PC-3 (cell line): Measurements from ENCODE around the gene DIAPH1. TPM values are rescaled to one million over a fixed set of nuclear protein-coding genes. Genes with fewer than 3 reads are reported as not detected.
A peak's percentile ranks its signal among the peaks of the same experiment; 100 is the strongest.

ENCODE experiments used
- ATAC-seq: fragments of 200-7000 bp; cut with Tn5 transposase; 2 replicates; pipeline ENCODE4 v1.9.1; 2020; ENCODE audit warnings: mild to moderate bottlenecking, moderate library complexity
- BruUV-seq: library from RNA; stranded (reverse); fragments of 400-500 nt; replicated peaks from 2 replicates; lab custom pipeline; 2021; lab: Mats Ljungman, UMichigan
- CTCF ChIA-PET: fragments of 300-600 bp; sonication (Branson Sonifier 250); formaldehyde crosslinking; loops from one replicate; lab custom pipeline; 2022; ENCODE audit warnings: antibody characterized with exemption; lab: Charles Lee
- POLR2A ChIA-PET: fragments of 300-600 bp; sonication (Branson Sonifier 250); formaldehyde crosslinking; loops from one replicate; lab custom pipeline; 2022; ENCODE audit warnings: antibody characterized with exemption; ENCODE audit not compliant: unreplicated experiment; lab: Charles Lee
- DNase-seq: peaks from one replicate; pipeline ENCODE4 v3.0.0-alpha.2; 2015
- H2AFZ ChIP-seq: fragments of 300-600 bp; sonication (generic); 2 replicates; pipeline ENCODE4 v1.6.0; 2016; ENCODE audit warnings: antibody characterized with exemption, low read length
- H3F3A ChIP-seq: fragments of 300-600 bp; sonication (generic); one replicate; pipeline ENCODE4 v1.6.0; 2017; ENCODE audit warnings: antibody characterized with exemption, low read length, control low read depth, mild to moderate bottlenecking; ENCODE audit not compliant: unreplicated experiment
- H3K27ac ChIP-seq: fragments of 300-600 bp; sonication (generic); 2 replicates; pipeline ENCODE4 v1.5.1; 2016; ENCODE audit warnings: mild to moderate bottlenecking, low read length
- H3K27me3 ChIP-seq: fragments of 300-600 bp; sonication (generic); 2 replicates; pipeline ENCODE4 v1.6.1; 2016; ENCODE audit warnings: low read length, mixed read lengths
- H3K36me3 ChIP-seq: fragments of 300-600 bp; sonication (generic); 2 replicates; pipeline ENCODE4 v1.6.1; 2016; ENCODE audit warnings: low read depth, mixed run types, low read length, mixed read lengths
- H3K4me1 ChIP-seq: fragments of 300-600 bp; sonication (generic); 2 replicates; pipeline ENCODE4 v1.5.1; 2016; ENCODE audit warnings: low read length; ENCODE audit not compliant: insufficient read depth
- H3K4me2 ChIP-seq: fragments of 300-600 bp; sonication (generic); 2 replicates; pipeline ENCODE4 v1.6.0; 2016; ENCODE audit warnings: low read length
- H3K4me3 ChIP-seq: fragments of 300-600 bp; sonication (generic); 2 replicates; pipeline ENCODE4 v1.5.1; 2016; ENCODE audit warnings: mild to moderate bottlenecking, low read length, mixed read lengths
- H3K79me2 ChIP-seq: fragments of 300-600 bp; sonication (generic); 2 replicates; pipeline ENCODE4 v1.6.1; 2017; ENCODE audit warnings: low read length, mixed read lengths
- H3K9ac ChIP-seq: fragments of 300-600 bp; sonication (generic); 2 replicates; pipeline ENCODE4 v1.6.0; 2016; ENCODE audit warnings: mild to moderate bottlenecking, low read length
- H3K9me2 ChIP-seq: fragments of 300-600 bp; sonication (generic); replicated peaks from 2 replicates; pipeline ENCODE4 v1.6.1; 2016; ENCODE audit warnings: mixed run types, low read length, mixed read lengths
- H3K9me3 ChIP-seq: fragments of 300-600 bp; sonication (generic); 2 replicates; pipeline ENCODE4 v1.6.1; 2016; ENCODE audit warnings: low read length, mixed read lengths
- H4K20me1 ChIP-seq: fragments of 300-600 bp; sonication (generic); 2 replicates; pipeline ENCODE4 v1.6.1; 2016; ENCODE audit warnings: low read length, mixed read lengths
- EZH2 ChIP-seq: fragments of 300-600 bp; sonication (generic); IDR thresholded peaks from one replicate; pipeline ENCODE4 v1.6.1; 2017; ENCODE audit warnings: antibody characterized with exemption, mild to moderate bottlenecking, low read length; ENCODE audit not compliant: unreplicated experiment
- EZH2phosphoT487 ChIP-seq: fragments of 300-600 bp; sonication (generic); IDR thresholded peaks from 2 replicates; pipeline ENCODE4 v1.6.1; 2018; ENCODE audit warnings: mild to moderate bottlenecking, antibody characterized with exemption, low read length, borderline replicate concordance
- intact Hi-C: fragments of 100-400 bp; cut with micrococcal nuclease; formaldehyde crosslinking; loops from 2 replicates; pipeline ENCODE4 v1.9.0; 2023
- total RNA-seq: library from RNA; depleted of rRNA; stranded (reverse); fragments of >200 nt; gene quantifications from 2 replicates; pipeline ENCODE4 v1.2.3, GENCODE V29; 2014
- TF ChIP-seq, protein P1 (sequence below): fragments of 300-600 bp; sonication (generic); conservative IDR thresholded peaks from 2 replicates; pipeline ENCODE4 v1.5.1; 2017; ENCODE audit warnings: antibody characterized with exemption, low read depth, mild to moderate bottlenecking, low read length

The DIAPH1 gene
- total RNA-seq, 1 experiment from 2014 or later = 51.9 TPM

DNA sequence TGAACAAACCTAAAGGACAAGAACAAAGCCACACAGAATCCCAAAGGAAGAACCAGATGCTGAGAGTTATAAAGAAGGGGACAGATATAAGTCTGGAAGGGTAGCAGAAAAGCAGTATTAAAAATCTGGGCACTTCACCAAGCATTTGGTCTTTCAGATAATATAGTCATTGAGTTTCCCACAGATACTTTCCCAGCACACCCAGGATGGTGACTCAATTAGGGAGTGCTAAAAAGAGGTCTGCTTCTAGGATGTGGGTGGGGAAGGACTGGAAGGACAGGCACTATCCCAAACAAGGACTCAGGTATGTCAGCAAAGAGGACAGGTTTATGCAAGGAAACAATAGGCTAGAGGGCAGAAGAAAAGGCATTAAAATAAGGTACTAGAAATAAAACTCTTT is 59.3 kb downstream of the DIAPH1 start:
- H3K27ac ChIP-seq = peak overlapping the region; percentile 98
- POLR2A ChIA-PET = no interaction called here
- intact Hi-C loops = no loop called here

DNA sequence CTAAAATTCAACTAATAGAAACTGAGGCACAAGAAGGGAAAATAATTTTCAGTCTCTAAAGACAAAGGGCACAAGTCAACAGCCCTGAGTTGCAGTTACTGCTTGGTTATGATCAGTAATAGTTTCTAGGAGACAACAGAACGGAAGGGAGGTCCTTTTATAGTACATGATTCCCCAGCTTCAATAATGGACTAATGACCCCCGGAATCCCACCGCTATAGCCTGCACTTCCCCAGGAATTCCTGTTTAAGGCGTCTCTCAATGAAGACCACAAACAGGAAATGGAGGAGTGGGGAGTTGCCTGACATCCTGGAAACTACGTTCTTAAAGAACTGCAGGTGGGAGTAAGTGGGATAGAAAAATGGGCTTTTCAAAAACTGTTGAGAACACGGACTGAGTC is 60.6 kb downstream of the DIAPH1 start:
- intact Hi-C loops = no loop called here
- TSS peak; percentile 66 for BruUV-seq
- DNase-seq = no peak

More for the DNA sequence above, 59.3 kb downstream of the DIAPH1 start:
- no peak overlapping the region for H2AFZ ChIP-seq
- no peaks in the 10 kb centered on the region for H3K9me3 ChIP-seq
- H3K79me2 ChIP-seq = peaks cover 8% of the 10 kb centered on the region; the same call in 1 of the 2 replicates
- H4K20me1 ChIP-seq = no peaks in the 10 kb centered on the region
- TF ChIP-seq EZH2 = no peak
- TF ChIP-seq, protein P1, sequence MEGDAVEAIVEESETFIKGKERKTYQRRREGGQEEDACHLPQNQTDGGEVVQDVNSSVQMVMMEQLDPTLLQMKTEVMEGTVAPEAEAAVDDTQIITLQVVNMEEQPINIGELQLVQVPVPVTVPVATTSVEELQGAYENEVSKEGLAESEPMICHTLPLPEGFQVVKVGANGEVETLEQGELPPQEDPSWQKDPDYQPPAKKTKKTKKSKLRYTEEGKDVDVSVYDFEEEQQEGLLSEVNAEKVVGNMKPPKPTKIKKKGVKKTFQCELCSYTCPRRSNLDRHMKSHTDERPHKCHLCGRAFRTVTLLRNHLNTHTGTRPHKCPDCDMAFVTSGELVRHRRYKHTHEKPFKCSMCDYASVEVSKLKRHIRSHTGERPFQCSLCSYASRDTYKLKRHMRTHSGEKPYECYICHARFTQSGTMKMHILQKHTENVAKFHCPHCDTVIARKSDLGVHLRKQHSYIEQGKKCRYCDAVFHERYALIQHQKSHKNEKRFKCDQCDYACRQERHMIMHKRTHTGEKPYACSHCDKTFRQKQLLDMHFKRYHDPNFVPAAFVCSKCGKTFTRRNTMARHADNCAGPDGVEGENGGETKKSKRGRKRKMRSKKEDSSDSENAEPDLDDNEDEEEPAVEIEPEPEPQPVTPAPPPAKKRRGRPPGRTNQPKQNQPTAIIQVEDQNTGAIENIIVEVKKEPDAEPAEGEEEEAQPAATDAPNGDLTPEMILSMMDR = no peak
- no peak for TF ChIP-seq EZH2phosphoT487
- H3K36me3 ChIP-seq = peaks cover 45% of the 10 kb centered on the region
- H3K27me3 ChIP-seq = no peaks in the 10 kb centered on the region
- H3K9ac ChIP-seq = peak overlapping the region; percentile 84
- H3F3A ChIP-seq = peaks cover 3% of the 10 kb centered on the region
- peak overlapping the region; percentile 55 for H3K4me2 ChIP-seq
- H3K4me3 ChIP-seq = no peak overlapping the region
- H3K4me1 ChIP-seq = peaks cover 39% of the 10 kb centered on the region
- H3K9me2 ChIP-seq = no peaks in the 10 kb centered on the region
- DNase-seq = peak; percentile 57
- peak; percentile 58 for ATAC-seq
- CTCF ChIA-PET = no interaction called here
- BruUV-seq = no TSS peak

More for the DNA sequence above, 60.6 kb downstream of the DIAPH1 start:
- ChIA-PET POLR2A (no interaction called here), CTCF (interaction anchor here (0.9 to 1.3 kb wide), 3 partner anchors 194 to 464 kb away, joined by 3 to 9 read pairs (median 8); partner anchors contain the start of genes PCDHB2, PCDHGA1 and PCDHGA5)
- Histone ChIP-seq H4K20me1 (no peaks in the 10 kb centered on the region), H3K9ac (peak overlapping the region; percentile 74), H2AFZ (no peak overlapping the region), H3K27me3 (no peaks in the 10 kb centered on the region), H3K36me3 (peaks cover 31% of the 10 kb centered on the region), H3K79me2 (0 out of 2 replicates have a peak, but pooled peaks cover 4% of the 10 kb centered on the region), H3K4me1 (peaks cover 36% of the 10 kb centered on the region), H3K4me3 (peak overlapping the region; percentile 38), H3K4me2 (peak overlapping the region; percentile 63), H3K27ac (peak overlapping the region; percentile 98), H3F3A (no peaks in the 10 kb centered on the region), H3K9me2 (no peaks in the 10 kb centered on the region), H3K9me3 (no peaks in the 10 kb centered on the region)
- TF ChIP-seq, protein P1 = peak; percentile 1; the same call in 1 of the 2 replicates
- no peak for TF ChIP-seq EZH2phosphoT487
- ATAC-seq = no peak
